GM12874 (cell line): ENCODE results near the gene RAD51B.
A peak's percentile ranks its signal among the peaks of the same experiment; 100 is the strongest.

Experiments
- TF ChIP-seq, protein P1 (sequence below): IDR thresholded peaks from 2 replicates; pipeline ENCODE4 v1.5.1; 2011; ENCODE audit warnings: low read depth, mild to moderate bottlenecking, control low read depth, low read length, moderate library complexity; ENCODE audit not compliant: insufficient read depth

Gene RAD51B

DNA sequence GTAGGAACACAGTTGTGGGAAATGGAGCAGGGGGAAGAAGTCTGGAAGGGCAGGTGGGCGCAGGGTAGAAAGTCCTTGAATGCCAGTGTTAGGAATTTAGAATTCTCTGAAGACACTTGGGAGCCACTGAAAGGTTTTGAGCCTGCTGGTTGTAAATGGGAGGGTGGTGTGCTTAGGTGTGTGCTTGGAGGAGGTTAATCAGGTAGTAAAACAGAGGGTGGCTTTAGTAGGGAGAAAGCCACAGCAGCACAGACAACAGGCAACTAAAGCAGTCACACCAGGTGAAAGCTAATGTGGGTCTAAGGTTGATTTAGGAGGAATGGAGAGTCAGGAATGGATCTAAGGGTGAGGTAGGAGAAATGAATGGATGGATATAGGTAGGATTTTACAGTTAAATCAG, 588.2 kb downstream of the RAD51B start:
- TF ChIP-seq, protein P1, sequence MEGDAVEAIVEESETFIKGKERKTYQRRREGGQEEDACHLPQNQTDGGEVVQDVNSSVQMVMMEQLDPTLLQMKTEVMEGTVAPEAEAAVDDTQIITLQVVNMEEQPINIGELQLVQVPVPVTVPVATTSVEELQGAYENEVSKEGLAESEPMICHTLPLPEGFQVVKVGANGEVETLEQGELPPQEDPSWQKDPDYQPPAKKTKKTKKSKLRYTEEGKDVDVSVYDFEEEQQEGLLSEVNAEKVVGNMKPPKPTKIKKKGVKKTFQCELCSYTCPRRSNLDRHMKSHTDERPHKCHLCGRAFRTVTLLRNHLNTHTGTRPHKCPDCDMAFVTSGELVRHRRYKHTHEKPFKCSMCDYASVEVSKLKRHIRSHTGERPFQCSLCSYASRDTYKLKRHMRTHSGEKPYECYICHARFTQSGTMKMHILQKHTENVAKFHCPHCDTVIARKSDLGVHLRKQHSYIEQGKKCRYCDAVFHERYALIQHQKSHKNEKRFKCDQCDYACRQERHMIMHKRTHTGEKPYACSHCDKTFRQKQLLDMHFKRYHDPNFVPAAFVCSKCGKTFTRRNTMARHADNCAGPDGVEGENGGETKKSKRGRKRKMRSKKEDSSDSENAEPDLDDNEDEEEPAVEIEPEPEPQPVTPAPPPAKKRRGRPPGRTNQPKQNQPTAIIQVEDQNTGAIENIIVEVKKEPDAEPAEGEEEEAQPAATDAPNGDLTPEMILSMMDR = no peak

DNA sequence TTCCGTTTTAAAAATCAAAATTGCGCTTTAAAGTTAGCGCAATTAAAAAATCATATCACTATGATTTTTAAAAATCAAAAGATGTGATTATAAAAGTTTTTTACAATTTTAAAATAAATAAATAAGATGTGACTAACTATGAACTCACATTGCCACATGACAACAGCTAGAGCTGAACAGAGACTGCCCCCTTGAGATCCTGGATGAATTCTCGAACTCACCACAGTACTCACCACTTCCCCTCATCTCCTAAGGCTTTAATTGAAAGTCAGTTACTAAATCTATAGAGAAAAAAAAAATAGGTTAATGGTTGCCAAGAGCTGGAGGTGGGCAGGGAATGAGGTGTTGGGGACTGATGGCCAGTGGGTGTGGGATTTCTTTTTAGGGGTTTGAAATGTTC, 589.1 kb downstream of the RAD51B start:
- TF ChIP-seq, protein P1 = peak; percentile 13; the same call in 1 of the 2 replicates

DNA sequence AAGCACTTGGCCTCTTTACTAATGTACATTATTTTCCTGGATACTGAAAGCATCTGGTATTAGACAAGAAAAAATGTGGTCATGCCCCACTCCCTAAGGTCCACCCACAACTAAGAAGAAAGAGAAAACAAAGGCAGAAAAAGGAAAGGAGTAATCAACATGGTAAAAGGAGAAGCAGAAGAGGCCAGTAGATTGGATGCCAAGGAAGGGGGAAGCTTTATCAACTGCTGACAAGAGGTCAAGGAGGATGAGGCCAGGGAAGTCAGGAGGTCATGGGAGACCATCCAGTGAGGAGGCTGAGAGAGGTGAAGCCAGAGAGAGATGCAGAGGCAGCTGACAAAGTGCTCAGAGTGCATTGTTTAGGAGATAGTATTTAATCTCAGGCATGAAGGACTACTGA, 589.8 kb downstream of the RAD51B start:
- TF ChIP-seq, protein P1 = no peak

DNA sequence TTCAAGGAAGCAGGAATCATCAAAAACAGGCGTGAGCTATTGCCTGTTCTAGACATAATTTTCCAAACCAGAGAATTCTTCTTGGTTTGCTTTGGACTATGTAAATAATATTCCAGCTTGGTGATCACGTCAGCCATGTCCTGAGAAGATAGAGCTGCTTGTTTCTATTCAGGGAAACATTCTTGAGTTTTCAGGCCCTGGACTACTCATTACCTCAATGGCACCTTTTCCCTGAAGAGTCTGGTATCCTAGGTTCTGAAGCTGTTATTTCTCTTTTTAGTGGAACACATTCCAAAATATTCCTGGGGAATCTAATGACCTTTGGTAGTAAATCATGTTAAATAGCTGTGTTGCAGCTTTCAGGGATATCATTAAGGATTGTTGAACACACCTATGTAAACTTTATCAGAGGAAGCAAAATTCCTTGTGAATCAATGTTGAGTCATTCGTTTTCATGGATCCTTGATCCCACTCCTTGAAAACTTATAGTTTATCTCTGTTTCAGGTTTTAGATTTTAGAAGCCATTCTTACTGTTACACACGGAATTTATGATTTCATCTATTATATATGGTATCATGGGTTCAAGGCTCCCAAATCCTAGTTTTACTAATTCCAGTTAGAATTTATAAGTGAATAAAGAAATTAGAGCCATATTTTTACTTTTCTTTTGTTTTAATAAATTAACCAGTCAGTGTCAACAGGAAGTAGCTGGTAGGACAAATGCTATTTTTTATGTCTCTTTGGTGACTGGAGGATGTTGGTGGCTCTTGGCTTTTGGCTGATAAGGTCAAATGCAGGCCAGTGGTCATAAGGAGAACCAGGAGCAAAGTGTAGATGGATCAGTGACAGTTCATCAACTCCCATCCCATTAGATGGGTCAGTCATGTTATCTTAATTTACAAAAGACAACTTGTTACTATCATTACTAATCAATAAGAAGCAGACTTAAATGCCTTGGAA, 593.2 kb downstream of the RAD51B start:
- TF ChIP-seq, protein P1 = no peak

DNA sequence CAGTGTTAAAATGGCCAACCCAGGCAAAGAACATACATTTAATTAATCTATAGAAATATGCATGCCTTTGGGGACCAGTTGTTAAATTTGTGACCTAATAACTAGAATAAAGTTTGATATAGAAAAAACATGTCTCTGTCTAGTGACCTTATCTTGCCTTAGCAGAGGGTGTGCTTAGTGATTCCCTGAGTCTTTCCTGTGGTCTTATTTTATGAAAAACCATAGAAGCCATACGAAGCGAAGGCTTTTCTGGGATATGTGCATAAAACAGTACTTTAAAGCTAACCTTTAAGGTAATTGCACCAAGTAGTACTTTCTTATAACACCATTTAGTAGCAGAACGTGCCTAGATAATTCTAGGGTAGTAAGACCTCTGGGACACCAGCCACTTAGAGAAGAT, 593.9 kb downstream of the RAD51B start:
- TF ChIP-seq, protein P1 = no peak

- TF ChIP-seq, protein P1 = no peak
Observed at GRCh38 chr14:68414121-68414520, 594.5 kb downstream of the RAD51B start.

GRCh38 chr14:68416171-68416570, 596.6 kb downstream of the RAD51B start:
- TF ChIP-seq, protein P1 = no peak
